Hematopoietic multipotent progenitor cell treated with erythropoietin and hydrocortisone succinate and interleukin-3 and kit ligand, for 6 days (in vitro differentiated cells): Measurements from ENCODE around the gene CREM.

ENCODE experiments used
- DNase-seq: peaks from one replicate; pipeline ENCODE4 v3.0.0-alpha.2; 2015

The CREM gene

GRCh38 chr10:35223016-35223415 lies 96.4 kb downstream of the CREM start:
- peak; percentile 14 for DNase-seq

- DNase-seq, result no peak
Observed at GRCh38 chr10:35224045-35224740, 97.5 kb downstream of the CREM start.

GRCh38 chr10:35225204-35225603 lies 98.6 kb downstream of the CREM start:
- no peak for DNase-seq

GRCh38 chr10:35226507-35226906 lies 99.9 kb downstream of the CREM start:
- DNase-seq, result no peak

- no peak for DNase-seq
Observed at GRCh38 chr10:35228058-35228457, 101.4 kb downstream of the CREM start.

GRCh38 chr10:35231646-35232045 lies 105.0 kb downstream of the CREM start:
- no peak for DNase-seq

- no peak for DNase-seq
Observed at GRCh38 chr10:35232527-35232926, 105.9 kb downstream of the CREM start.

GRCh38 chr10:35234073-35234472 lies 107.4 kb downstream of the CREM start:
- no peak for DNase-seq

- no peak for DNase-seq
Observed at GRCh38 chr10:35236739-35237138, 110.1 kb downstream of the CREM start.

- DNase-seq, result no peak
Observed at GRCh38 chr10:35237766-35238512, 111.3 kb downstream of the CREM start.

- DNase-seq, result no peak
Observed at GRCh38 chr10:35244549-35244948, 117.9 kb downstream of the CREM start.

GRCh38 chr10:35246770-35247343 lies 120.2 kb downstream of the CREM start:
- DNase-seq, result no peak

GRCh38 chr10:35251373-35252100 lies 124.9 kb downstream of the CREM start:
- no peak for DNase-seq

- no peak for DNase-seq
Observed at GRCh38 chr10:35257057-35257983, 130.7 kb downstream of the CREM start.

GRCh38 chr10:35259769-35260397 lies 133.2 kb downstream of the CREM start:
- no peak for DNase-seq

GRCh38 chr10:35262436-35262835 lies 135.8 kb downstream of the CREM start:
- no peak for DNase-seq
